ENCODE data around the gene ADAM12.

- TF ChIP-seq KLF9 (CRISPR knock-in tag; IDR thresholded peaks at IDR 0.05; ENCODE audit: low read depth): no peak
- TF ChIP-seq, protein P1, sequence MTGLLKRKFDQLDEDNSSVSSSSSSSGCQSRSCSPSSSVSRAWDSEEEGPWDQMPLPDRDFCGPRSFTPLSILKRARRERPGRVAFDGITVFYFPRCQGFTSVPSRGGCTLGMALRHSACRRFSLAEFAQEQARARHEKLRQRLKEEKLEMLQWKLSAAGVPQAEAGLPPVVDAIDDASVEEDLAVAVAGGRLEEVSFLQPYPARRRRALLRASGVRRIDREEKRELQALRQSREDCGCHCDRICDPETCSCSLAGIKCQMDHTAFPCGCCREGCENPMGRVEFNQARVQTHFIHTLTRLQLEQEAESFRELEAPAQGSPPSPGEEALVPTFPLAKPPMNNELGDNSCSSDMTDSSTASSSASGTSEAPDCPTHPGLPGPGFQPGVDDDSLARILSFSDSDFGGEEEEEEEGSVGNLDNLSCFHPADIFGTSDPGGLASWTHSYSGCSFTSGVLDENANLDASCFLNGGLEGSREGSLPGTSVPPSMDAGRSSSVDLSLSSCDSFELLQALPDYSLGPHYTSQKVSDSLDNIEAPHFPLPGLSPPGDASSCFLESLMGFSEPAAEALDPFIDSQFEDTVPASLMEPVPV (CRISPR knock-in tag; IDR thresholded peaks at IDR 0.05): no peak
- no peak for TF ChIP-seq SIN3A (IDR thresholded peaks at IDR 0.05; ENCODE audit: borderline replicate concordance, low read depth, low read length)
- TF ChIP-seq ZFP36L1 (CRISPR knock-in tag; IDR thresholded peaks at IDR 0.05): no peak
- TF ChIP-seq, protein P2, sequence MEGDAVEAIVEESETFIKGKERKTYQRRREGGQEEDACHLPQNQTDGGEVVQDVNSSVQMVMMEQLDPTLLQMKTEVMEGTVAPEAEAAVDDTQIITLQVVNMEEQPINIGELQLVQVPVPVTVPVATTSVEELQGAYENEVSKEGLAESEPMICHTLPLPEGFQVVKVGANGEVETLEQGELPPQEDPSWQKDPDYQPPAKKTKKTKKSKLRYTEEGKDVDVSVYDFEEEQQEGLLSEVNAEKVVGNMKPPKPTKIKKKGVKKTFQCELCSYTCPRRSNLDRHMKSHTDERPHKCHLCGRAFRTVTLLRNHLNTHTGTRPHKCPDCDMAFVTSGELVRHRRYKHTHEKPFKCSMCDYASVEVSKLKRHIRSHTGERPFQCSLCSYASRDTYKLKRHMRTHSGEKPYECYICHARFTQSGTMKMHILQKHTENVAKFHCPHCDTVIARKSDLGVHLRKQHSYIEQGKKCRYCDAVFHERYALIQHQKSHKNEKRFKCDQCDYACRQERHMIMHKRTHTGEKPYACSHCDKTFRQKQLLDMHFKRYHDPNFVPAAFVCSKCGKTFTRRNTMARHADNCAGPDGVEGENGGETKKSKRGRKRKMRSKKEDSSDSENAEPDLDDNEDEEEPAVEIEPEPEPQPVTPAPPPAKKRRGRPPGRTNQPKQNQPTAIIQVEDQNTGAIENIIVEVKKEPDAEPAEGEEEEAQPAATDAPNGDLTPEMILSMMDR (CRISPR knock-in tag; IDR thresholded peaks at IDR 0.05): no peak
- TF ChIP-seq TAF1 (CRISPR knock-in tag; IDR thresholded peaks at IDR 0.05): no peak
- TF ChIP-seq EP300 (IDR thresholded peaks at IDR 0.05; ENCODE audit: low read depth in 2 of 2, low read length in 2 of 2): no peak
- no peak for TF ChIP-seq EP300 (CRISPR knock-in tag; IDR thresholded peaks at IDR 0.05; ENCODE audit: borderline replicate concordance)
- no peak for TF ChIP-seq RFX1 (IDR thresholded peaks at IDR 0.05)
- no peak for TF ChIP-seq MXI1 (IDR thresholded peaks at IDR 0.05; ENCODE audit: borderline replicate concordance, low read depth, low read length)
- no peak for TF ChIP-seq SOX13 (IDR thresholded peaks at IDR 0.05)
- TF ChIP-seq SOX13 (CRISPR knock-in tag; conservative IDR thresholded peaks at IDR 0.05 in 1 of 2, IDR thresholded peaks at IDR 0.05 in 1 of 2): no peak
- TF ChIP-seq ZFP91 (CRISPR knock-in tag; IDR thresholded peaks at IDR 0.05; ENCODE audit: borderline replicate concordance): no peak
Measured at GRCh38 chr10:126042906-126043305, 345.4 kb downstream of the ADAM12 start.
